Measurements from ENCODE around the gene GNS.

GNS gene

GRCh38 chr12:64735442-64735841 is 23.8 kb downstream of the GNS start:
- DNase-seq = no peak

GRCh38 chr12:64733857-64734256 is 25.3 kb downstream of the GNS start:
- DNase-seq = no peak

- no peak for DNase-seq
Measured at GRCh38 chr12:64731683-64732082, 27.5 kb downstream of the GNS start.

- no peak for DNase-seq
Measured at GRCh38 chr12:64730588-64730969, 28.6 kb downstream of the GNS start.

GRCh38 chr12:64729909-64730587 is 29.2 kb downstream of the GNS start:
- DNase-seq = no peak

- no peak for DNase-seq
Measured at GRCh38 chr12:64724201-64724745, 34.9 kb downstream of the GNS start.

GRCh38 chr12:64723630-64724029 is 35.6 kb downstream of the GNS start:
- DNase-seq = no peak

GRCh38 chr12:64722835-64723234 is 36.4 kb downstream of the GNS start:
- DNase-seq = no peak

GRCh38 chr12:64720884-64721283 is 38.3 kb downstream of the GNS start:
- no peak for DNase-seq

GRCh38 chr12:64718649-64719048 is 40.6 kb downstream of the GNS start:
- DNase-seq = no peak

GRCh38 chr12:64716839-64717455 is 42.3 kb downstream of the GNS start:
- DNase-seq = no peak

- no peak for DNase-seq
Measured at GRCh38 chr12:64716371-64716770, 42.8 kb downstream of the GNS start.

GRCh38 chr12:64714551-64714968 is 44.6 kb downstream of the GNS start:
- DNase-seq = no peak

- DNase-seq = no peak
Measured at GRCh38 chr12:64713376-64713775, 45.8 kb downstream of the GNS start.

- no peak for DNase-seq
Measured at GRCh38 chr12:64709429-64709828, 49.8 kb downstream of the GNS start.

GRCh38 chr12:64707926-64708325 is 51.3 kb downstream of the GNS start:
- no peak for DNase-seq

GRCh38 chr12:64707362-64707761 is 51.8 kb downstream of the GNS start:
- no peak for DNase-seq

GRCh38 chr12:64706857-64707256 is 52.3 kb downstream of the GNS start:
- no peak for DNase-seq

- DNase-seq = no peak
Measured at GRCh38 chr12:64706306-64706705, 52.9 kb downstream of the GNS start.

GRCh38 chr12:64701283-64701682 is 57.9 kb downstream of the GNS start:
- DNase-seq = no peak

- DNase-seq = no peak
Measured at GRCh38 chr12:64700532-64700931, 58.7 kb downstream of the GNS start.

- DNase-seq = no peak
Measured at GRCh38 chr12:64699504-64700115, 59.6 kb downstream of the GNS start.

GRCh38 chr12:64696080-64696741 is 63.0 kb downstream of the GNS start:
- DNase-seq = no peak

- no peak for DNase-seq
Measured at GRCh38 chr12:64695550-64695949, 63.7 kb downstream of the GNS start.
